Stimulated activated CD4-positive, alpha-beta T cell treated with anti-CD3 and anti-CD28 coated beads, Interleukin-1b, Interleukin-23, amount 100 ng/mL, for 1 hour (primary cell): ENCODE data around the gene FAM168B.

ENCODE experiments used
- DNase-seq, 2 donors: peaks; one replicate each; pipeline ENCODE4 v3.0.0-alpha.2; 2020; ENCODE audit warnings: low read depth in 2 of 2

The FAM168B gene

DNA sequence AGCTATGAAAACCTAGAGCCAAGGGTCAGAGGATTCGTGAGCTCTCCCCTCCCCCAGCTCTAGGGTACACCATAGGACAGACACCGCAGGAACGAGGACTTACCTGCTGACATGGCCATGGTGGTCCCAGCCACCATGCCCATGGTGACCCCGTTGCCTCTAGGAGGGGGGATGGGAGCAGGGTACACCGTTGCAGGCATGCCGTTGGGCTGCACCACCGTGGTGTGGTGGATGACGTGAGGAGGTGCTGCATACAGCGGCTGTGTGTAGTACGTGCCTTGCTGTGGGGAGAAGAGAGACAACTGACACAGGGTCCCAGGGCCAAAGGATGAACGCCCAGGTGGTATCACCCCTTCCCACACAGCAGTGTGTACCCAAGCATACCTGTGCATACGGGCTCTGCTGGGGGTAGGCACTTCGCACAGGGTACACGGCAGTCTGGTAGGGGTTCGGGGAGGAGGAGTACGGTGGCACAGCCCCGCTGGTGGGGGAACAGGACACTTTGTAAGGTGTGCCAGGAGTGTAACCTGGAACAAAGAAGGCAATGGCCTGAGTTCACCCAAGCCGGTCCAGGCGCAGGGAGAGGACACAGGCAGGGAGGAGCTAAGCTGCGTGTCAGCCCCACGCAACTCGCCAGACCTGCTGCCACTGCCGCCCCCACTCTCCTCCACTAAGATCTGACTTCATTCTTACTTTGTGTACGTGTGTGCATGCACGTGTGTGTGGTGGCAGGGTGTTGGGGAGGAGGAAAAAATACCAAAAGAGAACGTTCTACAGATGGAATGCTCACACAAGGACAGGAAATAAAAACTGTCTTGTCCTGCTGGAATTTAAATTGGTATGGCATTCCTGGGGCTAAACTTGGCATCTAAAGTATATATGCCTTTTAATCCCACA lies 37.8 kb downstream of the FAM168B start:
- DNase-seq: no peak

DNA sequence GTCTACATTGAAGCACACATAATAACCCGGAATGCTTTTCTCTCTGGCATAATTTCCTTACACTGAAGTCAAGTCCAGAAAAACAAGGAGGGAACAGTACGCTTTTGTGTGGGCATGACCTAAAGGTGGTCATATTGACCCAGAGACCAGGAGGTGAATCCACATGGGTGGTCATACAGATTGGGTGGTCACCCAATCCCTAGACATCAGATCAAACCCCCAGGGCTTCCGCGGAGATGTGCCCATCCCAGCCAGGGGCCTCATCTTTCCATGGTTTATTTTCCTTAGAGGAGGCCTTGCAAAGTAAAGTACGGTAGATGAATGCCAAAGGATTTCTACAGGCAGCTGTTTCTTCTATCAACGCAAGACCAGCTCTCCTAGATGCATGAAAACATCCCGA lies 38.8 kb downstream of the FAM168B start:
- no peak for DNase-seq

DNA sequence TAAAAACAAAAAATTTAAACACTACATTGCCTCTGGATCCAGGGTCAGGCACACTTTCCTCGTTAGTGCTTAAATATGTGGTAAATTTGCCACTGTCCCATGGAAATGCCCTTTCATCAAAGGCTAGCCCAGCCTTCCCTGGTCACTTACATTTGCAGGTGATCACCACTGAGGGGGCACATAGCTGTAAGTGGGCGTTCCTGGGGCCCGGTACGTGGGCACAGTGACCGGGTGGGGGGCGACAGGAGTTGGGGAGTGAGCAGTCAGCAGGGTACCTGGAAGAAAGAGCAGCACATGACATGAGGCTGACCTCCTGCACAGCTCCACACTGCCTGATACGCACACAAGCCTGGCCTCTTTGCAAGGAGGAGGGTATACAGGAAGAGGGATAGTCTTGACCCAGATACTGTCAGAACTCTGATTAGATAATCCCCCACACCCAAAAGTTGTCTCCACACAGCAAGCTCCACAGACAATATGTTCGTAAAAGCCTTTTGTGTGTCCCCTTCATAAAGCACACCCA lies 40.5 kb downstream of the FAM168B start:
- DNase-seq: no peak

DNA sequence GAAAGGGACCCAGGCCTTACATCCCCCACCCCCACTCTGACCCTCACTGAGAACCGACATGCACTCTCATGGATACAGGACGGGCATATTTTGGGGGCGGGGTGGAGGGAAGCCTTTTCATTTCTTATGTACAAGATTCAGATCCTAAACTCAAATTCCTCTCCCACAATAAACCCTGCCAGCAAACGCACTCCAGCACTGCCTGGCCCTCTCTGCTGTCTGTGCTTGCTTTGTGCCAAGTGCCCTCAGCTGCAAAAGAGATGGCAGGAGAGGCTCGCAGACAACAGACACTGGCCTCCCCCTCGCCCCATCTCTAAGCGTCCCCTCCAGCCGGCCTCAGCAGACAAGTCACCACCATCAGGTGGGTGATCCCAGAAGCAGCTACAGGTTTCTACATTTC lies 42.4 kb downstream of the FAM168B start:
- no peak for DNase-seq

DNA sequence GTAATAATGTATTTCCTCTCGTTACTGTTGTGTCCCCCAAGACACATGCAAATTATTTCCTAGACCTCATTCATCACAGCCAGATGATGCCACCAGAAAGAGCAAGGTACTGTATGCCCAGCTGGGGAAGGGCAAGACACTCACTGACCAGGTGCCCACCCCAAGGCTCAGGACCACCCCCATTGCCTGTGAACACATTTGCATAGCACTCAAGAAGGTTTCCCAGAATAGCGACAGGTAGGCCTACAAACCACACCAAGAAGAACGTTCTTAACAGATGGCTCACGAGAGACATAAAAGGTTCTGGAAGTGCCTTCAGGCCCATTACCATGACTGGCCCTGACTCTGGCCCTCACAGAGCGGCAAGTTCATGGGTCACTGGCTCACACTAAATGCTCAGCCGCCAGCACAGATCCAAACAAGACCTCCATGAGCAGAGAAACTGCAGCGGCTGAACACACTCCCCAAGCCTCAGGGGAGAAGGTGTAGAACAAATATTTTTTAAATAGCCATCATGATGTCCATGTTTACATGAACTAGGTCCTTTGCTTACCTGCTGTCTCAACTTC lies 44.0 kb downstream of the FAM168B start:
- no peak for DNase-seq

DNA sequence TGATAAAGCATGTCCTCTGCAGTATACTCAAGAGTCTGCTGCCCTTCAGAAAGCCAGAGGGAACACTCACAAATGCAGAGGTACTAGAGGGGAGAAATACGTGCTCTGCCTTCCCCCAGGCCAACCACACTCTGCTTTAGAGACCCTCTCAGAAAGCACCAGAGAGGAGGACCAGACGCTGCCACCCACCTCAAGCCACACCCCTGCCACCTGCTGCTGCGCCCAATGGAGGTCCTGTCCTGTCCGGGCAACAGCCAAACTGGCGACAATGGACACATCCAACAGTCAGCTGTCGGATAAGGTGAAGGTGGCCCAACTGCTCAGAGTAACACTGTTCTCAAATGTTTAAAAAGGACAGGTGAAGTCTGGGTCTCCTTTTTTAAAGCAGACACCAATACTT lies 44.6 kb downstream of the FAM168B start:
- DNase-seq: no peak

DNA sequence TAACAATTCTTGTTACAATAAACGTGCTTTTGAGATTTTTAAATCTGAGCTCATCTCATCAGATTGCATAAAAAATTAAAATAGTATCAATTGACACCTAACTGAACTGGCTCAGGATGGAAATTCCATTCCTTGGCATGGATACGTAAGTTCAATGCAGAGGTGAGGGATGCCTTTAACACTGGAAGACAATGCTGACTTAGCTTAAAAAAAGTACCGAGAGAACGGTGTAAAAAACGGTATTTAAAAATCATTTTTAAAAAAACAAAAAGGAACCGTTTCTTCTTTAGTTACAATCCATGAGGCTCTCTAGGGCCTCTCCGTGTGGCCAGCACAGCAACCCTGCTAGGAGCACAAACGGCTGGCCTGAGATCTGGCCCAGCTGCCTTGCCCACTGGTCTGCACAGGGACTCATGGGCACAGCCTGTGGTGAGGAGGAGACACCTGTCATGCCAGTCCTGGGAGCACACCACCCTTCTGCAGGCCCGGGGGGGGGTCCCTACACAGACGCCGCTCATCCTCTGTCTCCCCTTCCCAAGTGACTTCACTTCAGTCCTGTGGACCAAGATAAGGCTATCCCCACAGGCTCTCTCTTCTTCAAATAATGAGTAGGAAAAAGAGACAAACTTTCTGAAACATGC lies 45.2 kb downstream of the FAM168B start:
- DNase-seq: no peak

DNA sequence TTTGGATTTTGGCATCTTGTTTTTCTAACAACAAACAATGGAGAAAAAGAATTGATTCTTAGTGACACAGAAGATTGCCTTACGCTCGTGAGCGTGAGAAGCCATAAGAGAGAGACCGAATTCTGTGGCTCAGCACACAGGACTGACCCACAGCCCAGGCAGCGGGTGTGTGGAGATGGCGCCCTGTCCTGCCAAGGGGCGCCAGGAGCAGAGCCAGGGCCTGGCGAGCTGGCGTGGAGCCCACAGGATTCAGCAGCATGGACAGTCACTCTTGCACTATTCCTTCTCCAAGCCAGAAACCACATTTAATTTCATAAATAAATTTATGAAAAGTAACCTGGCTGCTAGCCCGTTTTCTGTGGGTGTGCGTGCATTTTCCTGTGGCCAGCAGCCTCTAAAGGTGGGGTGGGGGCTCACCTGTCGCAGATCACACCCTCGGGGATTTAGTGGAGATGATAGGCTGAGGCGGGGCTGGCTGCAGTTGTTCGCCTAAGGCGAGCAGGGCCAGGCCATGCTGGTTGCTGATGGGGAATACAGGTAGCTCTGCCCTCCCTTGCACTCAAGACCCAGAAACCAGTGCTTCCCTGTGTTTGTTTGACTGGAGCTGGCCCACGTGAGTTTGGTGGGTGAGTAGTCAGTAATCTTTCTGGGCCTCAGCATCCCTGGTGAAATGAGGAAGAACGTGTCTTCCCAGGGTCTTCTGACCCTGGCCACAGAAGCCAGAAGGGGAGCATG lies 46.2 kb downstream of the FAM168B start:
- no peak for DNase-seq

DNA sequence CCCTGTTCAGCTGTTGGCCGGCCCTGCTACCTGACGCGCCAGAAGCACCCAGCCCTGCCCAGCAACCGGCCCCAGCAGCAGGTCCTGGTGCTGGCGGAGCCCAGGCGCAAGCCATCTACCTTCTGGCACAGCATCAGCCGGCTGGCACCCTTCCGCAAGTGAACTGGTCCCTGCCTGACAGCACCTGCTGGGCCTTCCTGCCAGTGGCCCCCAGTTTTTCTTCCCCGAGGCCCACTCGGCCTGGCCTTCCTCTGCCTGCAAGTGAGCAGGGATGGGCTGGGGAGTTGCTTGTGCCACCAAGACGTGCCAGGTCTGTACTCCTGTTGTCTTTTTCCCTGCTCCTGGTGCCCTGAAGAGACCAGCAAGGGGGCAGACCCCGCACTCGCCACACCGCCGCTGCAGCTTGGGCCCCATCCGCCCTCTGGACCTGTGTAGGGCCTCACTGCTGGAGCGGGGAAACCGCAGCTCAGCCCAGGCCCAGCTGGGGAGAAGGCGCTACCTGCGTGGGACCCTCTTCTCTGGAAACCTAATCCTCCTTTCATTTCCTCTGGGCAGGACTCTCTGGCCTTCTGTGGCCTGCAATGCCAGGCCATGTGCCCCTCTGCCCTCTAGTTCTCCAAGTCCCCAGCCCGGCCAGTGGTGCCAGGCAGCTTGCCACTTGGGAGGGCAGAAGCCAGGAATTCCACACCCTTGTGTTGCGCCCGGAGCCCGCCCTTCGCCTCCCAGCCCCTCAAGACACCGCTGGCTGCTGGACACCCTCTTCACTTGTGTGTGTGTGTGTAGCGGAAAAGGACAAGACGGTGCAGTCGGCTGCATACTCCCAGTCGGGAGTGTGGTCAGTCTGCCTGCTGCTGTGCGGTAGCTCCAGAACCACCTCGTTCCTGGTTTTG lies 47.0 kb downstream of the FAM168B start:
- no peak for DNase-seq

DNA sequence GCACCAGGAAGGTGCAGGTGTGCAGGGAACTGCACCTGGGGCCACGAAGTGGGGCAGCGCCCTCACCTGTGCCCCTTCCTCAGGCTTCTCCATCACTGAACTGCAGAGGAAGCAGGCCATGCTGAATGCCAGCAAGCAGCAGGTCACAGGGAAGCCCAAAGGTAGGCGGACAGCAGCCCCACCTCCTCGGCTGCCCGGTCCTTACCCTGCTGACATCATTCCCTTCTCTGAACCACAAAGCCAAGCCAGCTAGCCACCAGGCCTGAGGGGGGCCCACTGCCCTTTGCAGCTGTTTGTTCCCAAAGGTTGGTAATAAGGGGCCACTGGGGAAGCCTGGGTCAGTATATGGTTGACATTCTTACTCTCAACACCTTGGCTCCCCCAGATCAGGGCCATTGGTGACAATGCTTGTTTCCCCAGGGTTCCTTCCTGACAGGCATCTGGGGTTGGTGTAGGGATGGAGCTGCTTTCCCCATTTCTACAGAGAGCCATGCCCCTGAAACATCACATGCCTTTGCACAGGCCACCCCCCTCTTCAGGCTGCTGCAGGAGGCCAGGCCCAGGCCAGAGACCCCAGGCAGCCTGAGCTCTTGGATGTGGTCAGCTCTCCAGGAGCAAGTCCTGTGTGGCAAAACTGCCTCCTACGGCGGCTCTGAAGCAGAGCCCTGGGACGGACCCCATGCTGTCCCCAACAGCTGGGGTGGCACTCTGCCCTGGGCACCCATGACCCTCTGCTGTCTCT lies 47.8 kb downstream of the FAM168B start:
- no peak for DNase-seq

DNA sequence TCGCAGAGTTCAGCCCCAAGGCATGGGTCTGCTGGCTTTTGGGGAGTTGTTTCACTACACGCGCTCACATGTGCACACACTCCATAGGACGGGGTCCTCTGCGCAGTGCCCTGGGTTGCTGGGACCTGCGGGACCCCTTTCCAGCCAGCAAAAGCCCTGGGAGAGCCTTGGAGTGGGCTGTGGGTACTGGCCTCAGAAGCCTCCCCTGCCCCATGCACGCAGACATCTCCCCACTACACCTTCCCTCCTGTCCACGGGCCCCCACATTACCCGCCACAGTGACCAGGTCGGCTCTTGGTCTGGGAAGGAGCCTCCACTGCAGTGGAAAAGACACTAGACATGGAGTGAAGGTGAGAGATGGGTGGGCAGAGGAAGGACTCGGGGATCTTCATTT lies 48.5 kb downstream of the FAM168B start:
- no peak for DNase-seq

DNA sequence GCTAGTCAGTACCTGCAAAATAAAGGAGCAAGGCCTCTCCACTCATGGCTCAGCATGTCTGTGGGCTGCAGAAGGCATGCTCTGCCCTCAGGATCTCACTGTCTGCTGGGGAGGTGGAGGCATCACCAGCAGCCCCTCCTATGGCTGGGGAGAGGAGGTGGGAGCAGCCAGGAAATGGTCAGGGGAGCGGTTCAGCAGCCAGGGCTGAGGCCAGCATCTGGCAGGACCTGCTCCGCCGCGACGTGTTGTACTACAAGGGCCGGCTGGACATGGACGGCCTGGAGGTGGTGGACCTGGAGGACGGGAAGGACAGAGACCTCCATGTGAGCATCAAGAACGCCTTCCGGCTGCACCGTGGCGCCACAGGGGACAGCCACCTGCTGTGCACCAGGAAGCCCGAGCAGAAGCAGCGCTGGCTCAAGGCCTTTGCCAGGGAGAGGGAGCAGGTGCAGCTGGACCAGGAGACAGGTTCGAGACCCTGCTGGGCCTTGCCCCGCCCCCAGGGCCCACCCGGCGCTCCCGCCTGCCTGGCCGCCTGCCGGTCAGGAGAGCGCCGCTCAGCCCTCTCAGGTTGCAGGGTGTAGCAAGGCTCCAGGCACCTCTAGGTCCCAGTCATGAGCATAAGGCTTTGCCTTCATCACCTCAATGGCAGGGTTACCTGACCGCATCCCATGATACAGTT lies 49.0 kb downstream of the FAM168B start:
- no peak for DNase-seq

DNA sequence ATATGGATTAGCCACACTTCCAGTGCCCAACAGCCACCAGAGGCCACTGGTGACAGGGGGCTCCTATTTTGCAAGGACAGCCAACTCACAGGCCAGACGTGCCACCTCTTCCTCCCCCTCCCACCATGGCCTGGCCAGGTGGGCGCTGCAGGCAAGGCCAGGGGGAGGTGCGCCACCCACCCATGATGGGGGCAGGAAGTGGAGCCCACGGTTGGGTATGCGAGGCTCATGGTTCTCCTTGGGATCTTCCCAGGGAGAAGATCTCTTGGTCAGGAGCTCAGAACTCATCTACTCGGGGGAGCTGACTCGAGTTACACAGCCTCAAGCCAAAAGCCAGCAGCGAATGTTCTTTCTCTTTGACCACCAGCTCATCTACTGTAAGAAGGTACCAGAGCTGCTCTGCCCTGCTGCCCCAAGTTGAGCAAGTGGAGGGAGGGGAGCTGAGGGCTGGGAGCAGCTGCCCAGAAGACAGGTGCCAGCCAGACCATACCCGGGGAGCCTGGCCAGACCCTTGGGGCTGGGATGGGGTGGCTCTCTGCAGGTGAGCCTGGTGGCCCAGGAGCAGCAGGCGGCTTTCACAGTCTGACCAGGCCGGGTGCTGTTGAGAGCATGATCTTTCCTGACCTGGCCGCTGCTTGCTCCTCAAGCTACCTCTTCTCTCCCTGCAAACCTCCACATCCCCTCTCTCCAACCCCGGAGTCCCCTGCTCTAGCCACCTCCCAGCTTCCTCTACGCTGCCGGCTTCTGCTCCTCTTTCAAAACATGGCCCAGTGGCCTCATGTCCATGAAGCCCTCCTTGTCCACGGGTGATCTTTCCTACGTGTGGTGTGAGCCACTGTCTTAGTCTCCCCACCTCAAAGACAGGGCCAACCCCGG lies 49.8 kb downstream of the FAM168B start:
- no peak for DNase-seq

DNA sequence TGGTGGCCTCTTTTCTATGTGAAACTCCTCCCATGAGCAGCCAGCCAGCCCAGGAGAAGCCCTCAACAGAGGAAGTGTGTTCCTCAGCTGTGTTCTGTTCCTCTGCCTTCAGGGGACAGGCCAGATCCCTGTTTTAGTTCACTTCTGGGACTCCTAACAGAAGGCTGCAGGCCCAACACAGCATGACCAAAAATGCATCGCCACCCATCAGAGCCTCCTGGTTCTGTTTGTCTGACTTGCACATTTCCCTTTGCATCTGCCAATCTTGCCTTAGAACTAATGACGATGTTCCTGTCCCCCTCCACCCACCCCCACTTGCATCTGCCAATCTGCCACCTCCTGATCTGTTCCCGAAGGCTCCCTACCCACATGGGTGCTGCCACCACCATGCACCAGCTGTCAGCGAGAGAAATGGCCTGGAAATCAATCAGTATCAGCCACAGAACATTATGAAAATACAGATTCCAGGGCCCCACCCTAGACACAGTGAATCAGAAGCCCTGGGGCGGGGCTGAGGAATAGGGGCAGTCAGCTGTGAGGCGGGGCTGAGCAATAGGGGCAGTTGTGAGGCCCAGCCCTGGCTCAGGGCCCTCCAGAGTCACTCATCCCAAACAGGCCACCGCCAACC lies 51.0 kb downstream of the FAM168B start:
- DNase-seq: no peak

DNA sequence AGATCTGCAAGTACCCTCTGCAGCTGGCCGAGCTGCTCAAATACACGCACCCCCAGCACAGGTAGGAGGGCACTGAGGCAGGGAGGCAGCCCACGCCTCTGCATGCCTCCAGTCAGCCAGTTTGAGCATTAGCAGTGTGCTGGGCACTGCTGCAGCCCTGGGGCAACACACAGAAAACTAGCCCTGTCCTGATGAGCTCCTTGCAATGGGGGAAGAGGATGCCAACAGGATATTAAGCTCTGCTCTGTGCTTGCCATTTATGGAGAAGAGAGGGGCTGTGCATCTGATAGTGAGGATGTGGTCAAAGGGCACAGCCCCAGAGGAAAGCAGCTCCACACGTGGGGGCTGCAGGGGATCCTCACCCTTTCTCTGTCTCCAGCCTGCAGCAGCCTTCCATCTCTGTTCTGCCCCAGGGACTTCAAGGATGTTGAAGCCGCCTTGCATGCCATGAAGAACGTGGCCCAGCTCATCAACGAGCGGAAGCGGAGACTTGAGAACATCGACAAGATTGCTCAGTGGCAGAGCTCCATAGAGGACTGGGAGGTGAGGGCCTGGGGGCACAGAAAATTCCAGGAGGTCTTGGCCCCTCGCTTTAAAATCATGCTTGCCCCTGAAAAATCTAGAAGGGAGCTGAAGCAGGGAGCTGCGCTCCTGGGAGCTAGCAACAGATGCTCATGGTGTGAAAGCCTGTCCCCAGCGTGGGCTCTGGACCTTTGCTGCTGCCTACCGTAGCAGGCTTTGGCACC lies 51.7 kb downstream of the FAM168B start:
- DNase-seq: no peak

DNA sequence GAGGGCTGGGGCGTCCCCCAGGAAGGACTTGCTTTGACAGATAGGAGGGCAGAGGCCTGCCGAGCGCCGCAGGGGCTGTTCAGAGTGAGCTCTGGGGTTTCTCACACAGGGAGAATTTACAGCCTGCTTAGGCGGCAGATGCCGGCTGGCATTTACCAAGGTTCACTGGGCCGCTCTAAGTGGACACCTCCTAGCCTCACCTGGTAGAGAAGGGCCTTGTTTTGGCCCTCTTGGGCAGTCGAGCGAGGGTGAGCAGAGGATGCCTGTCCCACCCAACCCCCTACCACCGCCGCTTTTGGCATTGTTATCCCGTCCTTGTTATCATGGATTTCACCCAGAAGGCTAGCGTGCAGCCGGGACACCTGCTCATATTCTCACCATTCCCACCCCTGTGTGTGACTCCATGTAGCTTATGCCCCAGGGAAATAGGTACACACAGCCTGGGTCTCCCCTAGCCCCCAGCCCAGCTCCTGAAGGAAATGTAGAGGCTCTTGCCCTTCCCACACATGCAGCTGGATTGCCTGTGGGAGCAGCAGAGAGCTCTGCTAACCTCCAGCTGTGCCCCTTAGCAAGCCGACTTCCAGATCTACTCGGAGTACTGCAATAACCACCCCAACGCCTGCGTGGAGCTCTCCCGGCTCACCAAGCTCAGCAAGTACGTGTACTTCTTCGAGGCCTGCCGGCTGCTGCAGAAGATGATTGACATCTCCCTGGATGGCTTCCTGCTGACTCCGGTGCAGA lies 52.4 kb downstream of the FAM168B start:
- DNase-seq: no peak
